HG02678 (cell line): ENCODE data around the gene KDM4B.

Experiments
- ATAC-seq: cut with Tn5 transposase; IDR thresholded peaks from one replicate; pipeline ENCODE4 v1.9.1; 2021; ENCODE audit warnings: mild to moderate bottlenecking, moderate library complexity; ENCODE audit not compliant: unreplicated experiment

KDM4B gene

DNA sequence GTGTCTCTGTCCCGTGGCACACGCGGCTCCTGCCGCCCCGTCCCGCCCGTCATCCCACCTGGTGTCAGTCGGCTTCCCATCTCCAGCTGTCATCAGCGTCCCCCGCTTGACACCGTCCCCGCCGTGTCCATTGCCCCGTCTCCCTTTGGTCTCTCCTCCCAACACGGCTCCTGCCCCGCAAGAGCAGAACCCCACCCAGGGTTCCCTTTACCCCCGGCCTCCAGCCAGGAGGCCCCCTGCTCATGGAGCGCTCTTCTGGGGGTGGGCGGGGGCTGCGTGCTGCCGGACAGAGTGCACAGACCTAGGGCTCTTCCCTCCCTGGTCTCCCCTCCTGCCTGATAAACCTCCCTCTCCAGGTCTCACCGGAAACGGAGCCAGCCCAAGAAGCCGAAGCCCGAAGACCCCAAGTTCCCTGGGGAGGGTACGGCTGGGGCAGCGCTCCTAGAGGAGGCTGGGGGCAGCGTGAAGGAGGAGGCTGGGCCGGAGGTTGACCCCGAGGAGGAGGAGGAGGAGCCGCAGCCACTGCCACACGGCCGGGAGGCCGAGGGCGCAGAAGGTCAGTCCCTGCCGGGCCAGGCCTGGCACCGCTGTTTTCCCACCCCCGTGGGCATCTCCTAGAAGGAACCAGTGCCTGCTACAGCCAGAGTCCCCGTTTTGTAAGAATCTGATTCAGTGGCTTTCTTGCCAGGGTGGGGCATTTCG is 150.5 kb downstream of the KDM4B start:
- ATAC-seq = no peak

DNA sequence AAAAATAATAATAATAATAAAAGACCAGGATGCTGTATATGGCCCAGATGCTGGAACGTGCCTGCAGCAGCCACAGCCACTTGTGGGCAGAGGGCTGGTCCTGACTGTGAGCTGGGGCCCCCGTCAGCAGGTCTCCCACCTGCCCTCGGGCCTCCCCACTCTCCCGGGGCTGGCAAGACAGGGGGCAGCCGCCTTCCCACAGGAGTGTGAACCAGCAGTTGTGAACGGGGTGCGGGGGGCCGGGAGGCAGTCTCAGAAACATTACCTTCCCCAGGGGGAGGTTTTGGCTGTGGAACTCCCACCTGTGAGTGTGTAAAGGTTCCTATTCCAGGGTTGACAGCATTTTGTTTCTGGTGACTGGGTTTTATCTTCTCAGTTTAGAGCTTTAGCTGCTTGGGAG is 151.4 kb downstream of the KDM4B start:
- no peak for ATAC-seq

DNA sequence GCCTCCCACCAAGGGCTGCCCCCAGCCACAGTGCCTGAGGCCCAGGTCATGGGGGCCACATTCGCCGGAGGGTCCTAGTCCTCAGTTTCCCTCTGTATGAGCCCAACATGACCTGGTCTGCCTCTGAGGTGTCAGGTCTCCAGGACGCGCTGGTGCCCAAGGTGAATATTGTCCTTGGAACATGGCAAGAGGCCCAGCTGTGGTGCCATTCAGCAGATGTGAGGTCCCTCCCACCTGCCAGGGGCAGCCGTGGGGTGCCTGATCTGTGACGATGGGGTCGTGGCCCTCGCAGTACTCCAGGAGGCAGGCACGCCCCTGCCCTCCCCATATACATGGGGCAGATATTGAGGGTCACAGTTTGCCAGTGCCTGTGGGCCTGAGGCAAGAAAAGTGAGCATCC is 151.9 kb downstream of the KDM4B start:
- ATAC-seq = no peak

DNA sequence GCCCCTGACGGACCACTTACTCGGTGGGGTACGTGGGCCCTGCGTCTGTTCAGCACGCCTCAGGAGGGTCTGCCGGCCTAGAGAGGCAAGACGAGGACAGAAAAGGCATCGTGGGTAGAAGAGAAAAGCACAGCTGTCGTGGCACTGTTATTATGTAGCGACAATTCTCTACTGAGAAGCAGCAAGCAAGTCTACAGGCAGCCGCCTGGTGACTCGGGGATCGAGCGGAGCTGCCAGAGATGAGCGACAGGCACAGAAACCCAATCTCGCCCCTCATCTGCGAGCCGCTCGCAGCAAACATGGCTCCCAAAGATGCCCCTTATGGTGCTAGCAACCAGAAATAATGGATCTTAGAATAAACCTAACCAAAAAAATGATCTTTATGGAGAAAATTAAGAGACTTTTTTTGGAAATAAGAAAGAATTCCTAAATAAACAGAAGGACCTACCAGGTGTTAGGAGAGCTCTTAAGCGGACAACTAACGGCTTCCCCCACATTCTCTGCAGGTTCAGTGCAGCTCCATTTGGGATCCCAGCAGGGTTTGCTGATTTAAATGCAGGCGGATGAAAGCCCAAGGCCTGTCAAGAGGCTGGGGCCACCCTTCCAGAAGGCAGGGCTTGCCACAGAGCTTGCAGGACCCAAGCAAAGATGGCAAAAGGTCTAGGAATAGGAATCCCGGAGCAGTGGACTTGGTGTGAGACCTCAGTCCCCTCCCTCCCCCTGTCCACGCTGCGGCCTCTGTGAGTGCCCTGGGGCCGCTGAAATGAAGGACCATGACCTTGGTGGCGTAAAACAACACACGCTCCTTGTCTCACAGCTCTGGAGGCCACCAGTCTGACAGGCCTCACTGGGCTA is 152.6 kb downstream of the KDM4B start:
- ATAC-seq = no peak

DNA sequence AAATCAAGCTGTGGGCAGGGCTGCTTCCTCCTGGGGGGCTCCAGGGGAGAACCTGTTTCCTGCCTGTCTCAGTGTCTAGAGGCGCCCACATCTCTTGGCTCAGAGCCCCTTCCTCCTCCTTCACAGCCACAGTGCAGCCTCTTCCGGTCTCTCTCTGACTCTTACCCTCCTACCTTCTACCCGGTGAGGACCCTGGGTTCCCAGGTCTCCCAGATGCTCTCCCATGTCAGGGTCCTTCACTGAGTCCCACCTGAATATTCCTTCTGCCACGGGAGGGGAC is 153.1 kb downstream of the KDM4B start:
- ATAC-seq = no peak

DNA sequence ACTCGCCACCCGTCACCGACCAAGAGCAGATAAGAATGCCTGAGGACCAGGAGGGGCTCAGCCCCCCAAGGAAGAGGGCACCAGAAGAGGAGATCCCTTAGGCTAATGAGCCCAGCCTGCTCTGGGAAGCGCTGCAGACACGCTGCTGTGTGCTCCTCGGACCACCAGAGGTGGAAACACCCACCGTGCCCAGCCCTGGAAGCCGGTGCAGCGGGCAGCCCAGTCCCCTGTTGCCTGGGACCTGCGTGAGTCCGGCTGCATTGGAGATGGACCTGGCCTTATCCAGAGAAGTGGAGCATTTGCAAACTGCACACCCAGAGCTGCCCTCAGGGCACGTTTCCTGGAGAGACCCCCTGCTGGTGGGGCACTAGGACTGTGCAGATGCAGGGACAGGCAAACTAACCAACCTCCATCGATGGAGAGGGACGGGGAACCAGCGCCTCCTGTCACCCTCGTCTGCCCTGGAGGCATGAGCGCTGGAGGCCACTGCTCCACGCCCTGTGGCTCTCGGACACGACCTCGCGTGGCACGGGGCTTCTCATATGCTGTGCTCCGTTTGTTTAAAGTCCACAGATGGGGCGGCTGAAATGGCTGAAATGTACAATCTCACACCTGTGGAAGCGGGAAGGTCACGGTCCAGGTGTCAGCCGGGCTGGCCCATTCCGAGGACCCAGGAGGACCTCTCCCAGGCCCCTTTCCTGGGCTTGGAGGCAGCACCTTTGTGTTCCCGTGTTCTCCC is 153.9 kb downstream of the KDM4B start:
- no peak for ATAC-seq

DNA sequence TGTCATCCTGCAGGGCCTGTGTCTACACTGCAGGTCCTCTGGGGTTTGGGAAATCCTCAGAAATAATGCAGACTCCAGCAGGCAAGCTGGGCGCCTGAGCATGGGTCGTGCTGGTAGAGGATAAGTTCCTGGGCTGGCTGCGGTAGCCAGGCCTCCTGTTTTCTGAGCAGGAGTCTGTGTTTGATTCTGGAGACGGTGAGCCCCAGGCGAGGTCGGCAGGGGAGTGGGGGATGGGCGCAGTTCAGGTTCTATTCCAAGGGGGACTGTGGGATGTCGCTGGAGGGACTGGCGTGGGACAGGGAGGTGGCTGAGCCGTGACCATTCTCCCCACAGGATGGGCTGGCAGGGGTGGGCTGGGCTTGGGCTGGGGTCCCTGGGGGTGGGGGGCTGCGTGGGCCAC is 154.7 kb downstream of the KDM4B start:
- ATAC-seq = no peak

DNA sequence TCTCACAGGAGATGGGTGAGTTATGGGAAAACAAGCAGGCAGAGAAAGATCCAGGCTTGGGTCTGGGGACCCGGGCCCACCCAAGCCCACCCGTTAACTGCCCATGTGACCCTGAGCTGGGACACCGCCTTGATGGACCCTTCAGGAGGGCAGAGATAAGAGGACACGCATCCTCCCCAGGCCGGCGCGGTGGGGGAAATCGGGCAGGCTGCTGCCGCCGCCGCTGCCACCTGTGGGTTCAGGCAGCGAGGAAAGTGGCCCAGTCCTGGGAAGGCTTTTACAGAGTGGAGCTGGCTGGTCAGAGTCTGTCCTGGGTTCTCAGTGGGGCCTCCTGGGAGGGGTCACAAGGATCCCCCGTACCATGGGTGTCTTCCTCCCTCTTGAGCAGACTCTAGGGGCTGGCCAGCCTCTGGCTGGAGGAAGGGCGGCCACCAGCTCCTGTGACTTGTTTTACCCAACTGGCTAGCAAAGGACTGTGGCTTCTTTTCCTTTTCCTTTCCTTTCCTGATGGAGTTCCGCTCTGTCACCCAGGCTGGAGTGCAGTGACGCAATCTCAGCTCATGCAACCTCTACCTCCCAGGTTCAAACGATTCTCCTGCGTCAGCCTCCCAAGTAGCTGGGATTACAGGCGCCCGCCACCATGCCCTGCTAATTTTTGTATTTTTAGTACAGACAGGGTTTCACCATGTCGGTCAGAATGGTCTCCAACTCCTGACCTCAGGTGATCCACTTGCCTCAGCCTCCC is 155.4 kb downstream of the KDM4B start:
- ATAC-seq = no peak

DNA sequence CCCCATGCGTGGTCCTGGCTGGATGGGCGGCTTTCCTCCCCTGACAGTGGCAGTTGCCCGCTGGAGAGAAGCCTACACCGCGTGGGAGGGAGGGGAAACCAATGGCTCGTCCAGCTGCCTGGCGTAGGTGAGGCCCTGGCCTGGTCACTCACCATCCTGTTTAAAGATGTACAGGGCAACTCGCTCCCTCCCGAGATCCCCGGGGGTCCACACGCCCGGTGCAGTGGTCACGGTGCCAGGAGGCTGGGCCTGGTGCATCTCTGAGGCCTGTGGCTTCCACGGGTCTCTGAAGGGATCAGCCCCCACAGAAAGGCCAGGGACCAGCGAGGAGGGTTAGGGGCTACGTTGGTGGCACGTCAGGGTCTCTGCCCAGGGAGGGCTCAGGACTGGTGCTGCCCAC is 156.5 kb downstream of the KDM4B start:
- no peak for ATAC-seq

DNA sequence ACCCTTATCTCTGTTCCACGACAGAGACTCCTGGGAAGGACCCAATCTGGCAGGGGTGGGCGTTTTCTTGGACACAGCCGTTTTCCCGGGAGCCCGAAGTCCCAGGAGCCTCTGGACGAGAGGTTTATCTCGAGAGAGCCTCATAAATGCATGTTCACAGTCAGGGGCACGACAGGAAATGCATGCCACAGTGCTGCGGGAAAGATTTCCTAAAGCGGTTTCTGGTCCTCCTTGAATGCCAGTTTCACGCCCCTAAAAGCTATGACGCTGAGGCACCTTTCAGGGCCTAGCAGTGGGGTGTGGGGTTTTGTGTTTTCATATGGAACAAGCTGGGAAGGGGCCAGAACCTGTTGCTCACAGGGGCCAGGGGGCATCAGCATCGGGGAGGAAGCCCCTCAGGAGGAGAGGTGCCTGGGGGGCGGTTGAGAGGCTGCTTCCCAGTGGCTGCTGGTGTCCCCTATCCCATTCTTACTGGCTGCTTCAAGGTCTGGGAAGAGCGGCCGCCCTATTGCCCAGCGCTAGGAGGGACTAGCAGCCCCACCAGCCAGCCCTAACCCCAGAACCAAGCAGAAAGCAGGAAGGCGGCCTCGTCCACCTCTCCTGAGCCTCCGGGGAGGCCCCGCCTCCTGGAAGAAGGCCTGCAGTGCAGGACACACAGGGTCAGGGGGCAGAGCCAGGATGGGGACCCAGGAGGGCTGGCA is 157.0 kb downstream of the KDM4B start:
- ATAC-seq = no peak

DNA sequence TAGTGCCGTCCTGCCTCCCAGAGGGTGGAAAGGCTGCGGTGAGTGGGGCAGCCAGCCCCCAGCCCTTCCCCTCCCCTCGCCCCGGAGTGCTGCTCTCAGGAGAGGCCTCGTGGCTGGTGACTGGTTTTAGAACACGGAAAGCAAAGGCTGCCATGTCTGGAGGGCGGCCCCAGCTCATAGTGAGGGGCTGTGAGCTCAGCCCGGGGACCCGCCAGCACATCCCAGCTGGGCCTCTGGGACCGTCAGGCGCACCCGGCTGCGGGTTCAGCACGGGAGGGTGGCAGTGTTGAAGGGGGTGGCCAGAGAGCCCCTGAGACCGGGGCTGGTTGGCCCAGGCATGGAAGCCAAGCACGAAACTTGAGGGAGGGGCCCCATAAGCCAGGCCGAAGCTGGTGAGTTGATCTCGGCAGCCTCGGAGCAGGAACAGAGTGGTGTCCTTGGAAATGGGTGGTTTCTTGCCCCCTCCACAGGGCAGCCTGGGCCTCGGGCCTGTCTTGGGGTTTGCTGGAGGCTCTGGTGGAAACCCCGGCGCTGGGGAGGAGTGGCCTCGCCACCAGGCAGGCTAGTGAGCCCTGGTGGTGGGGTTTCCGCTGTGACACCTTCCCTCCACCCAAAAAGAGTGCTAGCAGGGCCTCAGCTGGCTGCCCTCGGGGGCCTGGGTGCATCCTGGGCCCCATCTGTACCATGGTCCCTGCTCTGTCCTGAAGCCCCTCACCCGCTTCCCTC is 157.7 kb downstream of the KDM4B start:
- no peak for ATAC-seq

DNA sequence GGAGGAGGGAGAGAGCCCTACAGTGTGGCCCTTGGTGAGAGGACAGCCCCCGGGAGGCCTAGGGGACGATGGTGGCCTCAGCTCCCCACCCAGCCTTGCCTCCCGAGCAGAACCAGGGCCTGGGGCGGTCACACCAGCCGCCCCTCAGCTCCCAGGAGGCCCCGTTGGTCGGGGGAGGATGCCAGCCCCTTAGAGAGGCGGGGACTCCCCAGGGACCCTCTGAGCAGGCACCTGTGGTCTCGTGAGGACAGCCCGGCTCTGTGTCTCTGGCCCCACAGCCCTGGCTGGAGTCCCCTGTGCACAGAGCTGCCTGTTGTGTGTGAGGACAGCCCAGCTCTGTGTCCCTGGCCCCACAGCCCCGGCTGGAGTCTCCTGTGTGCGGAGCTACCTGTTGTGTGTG is 158.8 kb downstream of the KDM4B start:
- no peak for ATAC-seq

DNA sequence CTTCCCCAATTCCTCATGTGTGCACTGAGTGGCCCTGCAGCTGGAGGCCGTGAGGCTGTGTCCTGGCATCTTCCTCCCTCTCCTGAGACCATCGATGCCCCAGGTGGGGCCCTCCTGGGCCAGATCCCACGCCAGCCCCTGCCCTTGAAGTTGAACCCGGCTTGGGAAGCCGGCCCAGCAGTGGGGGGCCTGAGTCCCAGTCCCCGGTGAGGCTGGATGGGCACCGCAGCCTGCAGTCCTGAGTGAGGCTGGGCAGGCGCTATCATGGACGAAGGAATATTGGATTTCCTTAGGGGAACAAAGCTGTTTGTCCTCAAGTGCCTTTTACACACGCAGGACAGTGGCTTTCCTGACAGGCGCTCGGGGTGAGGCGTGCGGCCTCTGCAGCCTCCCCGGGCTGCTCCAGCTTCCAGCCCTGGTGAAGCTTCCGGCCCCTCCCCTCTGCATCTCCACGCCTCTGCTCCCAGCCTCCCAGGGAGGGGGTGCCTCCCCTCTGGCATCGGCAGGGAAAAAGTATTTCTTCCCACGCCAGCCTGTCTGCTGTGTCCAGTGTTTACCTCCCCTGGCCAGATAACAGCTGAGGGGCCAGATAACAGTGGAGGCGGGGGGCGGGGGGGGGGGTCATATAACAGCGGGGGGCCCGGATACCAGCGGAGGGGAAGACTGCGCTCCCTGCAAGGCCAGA is 159.5 kb downstream of the KDM4B start:
- no peak for ATAC-seq

DNA sequence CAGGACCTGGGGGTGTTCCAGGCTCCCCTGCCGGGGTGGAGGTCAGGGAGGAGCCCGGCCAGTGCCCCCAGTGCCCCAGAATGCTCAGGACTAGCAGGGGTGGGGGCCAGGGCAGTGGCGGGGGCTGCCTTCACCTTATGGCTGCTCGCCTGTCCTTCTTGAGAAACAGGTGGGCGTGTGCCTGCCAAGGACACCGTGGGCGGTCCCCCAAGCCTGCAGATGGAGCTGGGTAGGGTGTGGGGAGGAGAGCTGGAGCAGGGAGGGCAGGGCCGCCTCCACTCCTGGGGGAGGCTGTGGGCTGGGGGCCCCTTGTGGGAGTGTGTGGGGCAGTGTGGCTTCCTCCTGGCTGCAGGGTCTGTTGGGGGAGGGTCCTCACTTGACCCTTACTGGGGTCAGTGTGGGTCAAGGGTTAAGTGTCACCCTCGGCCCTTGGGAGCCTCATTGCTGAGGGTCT is 160.1 kb downstream of the KDM4B start:
- ATAC-seq = no peak

DNA sequence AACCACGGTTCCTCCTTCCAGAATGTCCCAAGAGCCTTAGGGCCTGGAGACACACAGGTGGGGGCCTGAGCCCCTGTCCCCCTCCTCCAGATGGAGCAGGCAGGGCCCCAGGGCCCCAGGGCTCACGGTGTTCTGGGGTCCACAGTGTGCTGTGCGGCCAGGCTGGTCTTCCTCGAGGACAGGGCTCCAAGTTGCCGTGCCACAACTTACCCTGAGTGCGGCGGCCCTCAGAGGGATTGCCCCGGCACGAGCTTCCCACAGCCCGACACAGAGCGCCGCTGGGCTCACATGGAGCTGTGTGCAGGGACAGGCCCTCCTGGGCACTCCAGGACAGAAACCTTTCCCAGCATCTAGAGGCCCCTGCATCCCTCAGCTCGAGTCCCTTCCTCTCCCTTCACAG is 160.8 kb downstream of the KDM4B start:
- no peak for ATAC-seq

DNA sequence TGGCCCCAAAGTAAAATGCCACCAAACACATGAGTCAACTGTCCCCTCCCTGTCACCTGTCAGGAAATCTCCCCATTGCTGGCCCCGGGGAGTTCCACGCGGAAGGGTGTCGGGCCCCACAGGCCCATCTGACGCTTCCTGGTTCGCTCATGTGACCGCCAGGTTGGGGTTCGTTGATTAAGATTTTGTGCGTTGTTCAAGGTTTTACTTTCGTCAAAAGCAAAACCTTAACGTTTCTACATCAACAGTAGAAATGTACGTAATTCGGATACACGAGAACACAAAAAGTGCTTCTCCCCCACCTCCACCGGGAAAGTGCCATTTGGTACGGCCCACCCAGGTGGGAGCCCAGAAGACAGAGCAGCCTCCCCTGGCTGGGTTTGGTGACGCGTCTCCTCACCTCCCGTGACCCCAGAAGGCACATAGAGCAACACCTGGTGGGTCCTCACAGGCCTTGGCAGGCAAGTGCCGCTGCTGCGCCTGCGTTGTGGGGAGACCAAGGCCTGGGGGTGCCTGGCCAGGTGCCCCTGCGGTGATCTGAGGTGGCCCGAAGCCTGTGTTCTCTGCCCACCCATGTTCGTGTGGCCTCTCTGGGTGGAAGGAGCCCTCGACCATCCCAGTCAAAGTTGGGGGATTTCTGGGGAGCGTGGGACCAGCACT is 161.6 kb downstream of the KDM4B start:
- peak; percentile 45 for ATAC-seq

DNA sequence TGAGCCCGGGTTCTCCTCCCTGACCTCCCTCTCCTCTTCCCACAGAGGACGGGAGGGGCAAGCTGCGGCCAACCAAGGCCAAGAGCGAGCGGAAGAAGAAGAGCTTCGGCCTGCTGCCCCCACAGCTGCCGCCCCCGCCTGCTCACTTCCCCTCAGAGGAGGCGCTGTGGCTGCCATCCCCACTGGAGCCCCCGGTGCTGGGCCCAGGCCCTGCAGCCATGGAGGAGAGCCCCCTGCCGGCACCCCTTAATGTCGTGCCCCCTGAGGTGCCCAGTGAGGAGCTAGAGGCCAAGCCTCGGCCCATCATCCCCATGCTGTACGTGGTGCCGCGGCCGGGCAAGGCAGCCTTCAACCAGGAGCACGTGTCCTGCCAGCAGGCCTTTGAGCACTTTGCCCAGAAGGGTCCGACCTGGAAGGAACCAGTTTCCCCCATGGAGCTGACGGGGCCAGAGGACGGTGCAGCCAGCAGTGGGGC is 162.2 kb downstream of the KDM4B start:
- peak; percentile 45 for ATAC-seq

DNA sequence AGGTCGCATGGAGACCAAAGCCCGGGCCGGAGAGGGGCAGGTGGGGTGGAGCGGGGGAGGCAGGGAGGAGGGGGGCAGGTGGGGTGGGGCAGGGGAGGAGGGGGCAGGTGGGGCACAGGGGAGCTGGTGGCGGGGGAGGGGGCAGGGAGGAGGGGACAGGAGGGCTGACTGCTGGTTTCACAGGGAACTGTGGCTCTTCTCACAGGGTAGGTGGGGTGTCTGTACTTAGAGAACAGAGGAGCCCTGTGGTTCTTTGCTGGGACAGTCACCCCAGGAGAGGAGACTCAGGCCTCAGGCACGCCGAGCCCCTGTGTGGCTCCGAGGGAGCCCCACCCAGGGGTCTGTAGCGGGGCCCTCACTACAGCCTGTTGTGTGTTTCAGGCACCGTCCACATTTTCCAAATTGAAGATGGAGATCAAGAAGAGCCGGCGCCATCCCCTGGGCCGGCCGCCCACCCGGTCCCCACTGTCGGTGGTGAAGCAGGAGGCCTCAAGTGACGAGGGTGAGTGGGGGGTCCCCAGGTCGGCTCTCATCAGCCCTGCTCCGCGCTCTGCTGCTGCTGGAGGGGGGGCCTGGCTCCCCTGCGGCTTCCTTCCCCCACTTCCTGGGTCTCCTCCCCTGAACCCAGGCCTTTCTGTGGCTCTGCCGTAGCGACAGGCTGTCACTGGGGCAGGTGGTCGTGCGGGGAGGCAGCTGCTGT is 162.7 kb downstream of the KDM4B start:
- peak; percentile 12 for ATAC-seq
